Measurements from ENCODE around the gene SLC7A6OS. TPM values are rescaled to one million over a fixed set of nuclear protein-coding genes. Genes with fewer than 3 reads are reported as not detected.

The SLC7A6OS gene
- total and polyA plus RNA-seq, 10 of the 15 experiments (the other 5 are each of a cell fraction or from before 2014, with no cell fraction given) = 2.9 to 27.4 (median 16.9) TPM

- ChIA-PET RAD21 (ENCODE audit: unreplicated experiment) (no interaction called here), CTCF (interaction anchor here (0.6 to 21.7 kb wide), 5 partner anchors 9 to 397 kb away, joined by 3 to 747 read pairs (median 4); partner anchors contain the start of gene SLC7A6), SMC1A (ENCODE audit: uncharacterized antibody, unreplicated experiment) (interaction anchor here (1.3 kb wide), 1 partner anchor 76 kb away, joined by 6 read pairs; no protein-coding TSS in a partner anchor), POLR2A (interaction anchor here (0.5 to 1.3 kb wide), 2 partner anchors 53 to 75 kb away, joined by 3 read pairs; no protein-coding TSS in a partner anchor)
- FAIRE-seq = no peak
- Histone ChIP-seq H3K27me3 (replicated peaks in 1 of 2; ENCODE audit: control insufficient read depth in 2 of 2, insufficient read depth in 2 of 2, low read length in 1 of 2) (no peaks in the 10 kb centered on the region), H3K9me3 (replicated peaks; ENCODE audit: control insufficient read depth, insufficient read depth, low read length) (no peaks in the 10 kb centered on the region), H2AFZ (ENCODE audit: control insufficient read depth, low read depth, low read length) (no peak overlapping the region), H3K4me3 (no peak overlapping the region), H3K4me1 (ENCODE audit: control insufficient read depth, insufficient read depth, low read length) (no peaks in the 10 kb centered on the region), H3K79me2 (ENCODE audit: control insufficient read depth, insufficient read depth, low read length) (no peaks in the 10 kb centered on the region), H3K9ac (ENCODE audit: control insufficient read depth, insufficient read depth, low read length) (no peak overlapping the region), H3K36me3 (ENCODE audit: control insufficient read depth in 2 of 2, insufficient read depth in 2 of 2, low read length in 1 of 2) (peaks cover 28% of the 10 kb centered on the region in 2 experiments), H3K27ac (ENCODE audit: control insufficient read depth, insufficient read depth) (no peak overlapping the region), H3K4me2 (ENCODE audit: control insufficient read depth, insufficient read depth) (no peak overlapping the region), H4K20me1 (ENCODE audit: control insufficient read depth, insufficient read depth) (no peaks in the 10 kb centered on the region)
- intact Hi-C loops (cut with micrococcal nuclease; ENCODE audit: unreplicated experiment) = no loop called here
- no peak for DNase-seq (ENCODE audit: low read depth, low spot score)
- WGBS (ENCODE audit: insufficient coverage, insufficient replicate concordance, low lambda C conversion rate, missing lambda C conversion rate) = 99% methylated on average over 16 of the region's 16 CpGs
- in situ Hi-C loops (cut with MboI) = no loop called here
- BruUV-seq (replicated peaks) = no TSS peak
- ATAC-seq = no peak
- no peak for TF ChIP-seq FOXM1 (IDR thresholded peaks at IDR 0.05; ENCODE audit: low read depth, low read length)
- no peak for TF ChIP-seq CBX3 (IDR thresholded peaks at IDR 0.05; ENCODE audit: borderline replicate concordance, low read depth)
- TF ChIP-seq ZNF687 (IDR thresholded peaks at IDR 0.05) = no peak
- no peak for TF ChIP-seq MAX (IDR thresholded peaks at IDR 0.05; ENCODE audit: low read depth, low read length)
- no peak for TF ChIP-seq SMAD1 (IDR thresholded peaks at IDR 0.05; ENCODE audit: low read depth, partially characterized antibody)
- TF ChIP-seq ASH2L (IDR thresholded peaks at IDR 0.05; ENCODE audit: borderline replicate concordance, low read depth) = no peak
- TF ChIP-seq HCFC1 (IDR thresholded peaks at IDR 0.05; ENCODE audit: low read length) = no peak
- TF ChIP-seq ZNF592 (IDR thresholded peaks at IDR 0.05) = no peak
- TF ChIP-seq CHD4 (IDR thresholded peaks at IDR 0.05) = no peak
- TF ChIP-seq JUND (IDR thresholded peaks at IDR 0.05; ENCODE audit: low read depth, low read length) = no peak
- TF ChIP-seq USF2 (IDR thresholded peaks at IDR 0.05; ENCODE audit: borderline replicate concordance, low read depth, low read length) = no peak
Observed at GRCh38 chr16:68338326-68339119, 27.8 kb upstream of the SLC7A6OS start.
